Activated naive CD4-positive, alpha-beta T cell (primary cell): ENCODE data around the gene PGK2.
"Not testable (repeated sequence)": the region's sequence is repeated elsewhere in the genome, so short reads cannot be mapped to it uniquely, and the experiment has no call there.

ENCODE experiments used
- DNase-seq, 4 experiments: peaks; one replicate each; lab custom pipeline; 2025; lab: John Stamatoyannopoulos, UW

The PGK2 gene

DNA sequence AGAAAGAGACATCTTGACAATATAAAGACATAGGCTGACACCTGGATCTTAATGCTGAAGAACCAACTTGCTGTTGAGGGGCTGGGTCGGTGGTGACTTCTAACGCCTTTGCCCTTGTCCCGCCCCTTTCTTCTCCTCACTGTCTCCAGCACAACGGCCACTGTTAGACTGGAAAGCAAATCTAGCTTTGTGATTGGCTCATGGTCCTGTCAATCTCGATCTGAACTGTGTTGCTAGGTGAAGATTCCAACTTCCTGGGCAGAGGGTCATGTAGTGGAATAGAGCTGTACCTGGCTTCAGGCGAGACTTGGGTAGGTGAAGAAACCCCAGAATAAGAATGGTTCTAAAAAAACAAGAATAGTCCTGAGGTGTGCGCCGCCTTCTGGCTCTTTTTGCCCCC lies at the start of gene PGK2:
TSS of gene PGK2 (minus strand) at position 110 of the 400 bp plus-strand sequence. CDS start at position 12, 98 bp downstream.
- no peak for DNase-seq

DNA sequence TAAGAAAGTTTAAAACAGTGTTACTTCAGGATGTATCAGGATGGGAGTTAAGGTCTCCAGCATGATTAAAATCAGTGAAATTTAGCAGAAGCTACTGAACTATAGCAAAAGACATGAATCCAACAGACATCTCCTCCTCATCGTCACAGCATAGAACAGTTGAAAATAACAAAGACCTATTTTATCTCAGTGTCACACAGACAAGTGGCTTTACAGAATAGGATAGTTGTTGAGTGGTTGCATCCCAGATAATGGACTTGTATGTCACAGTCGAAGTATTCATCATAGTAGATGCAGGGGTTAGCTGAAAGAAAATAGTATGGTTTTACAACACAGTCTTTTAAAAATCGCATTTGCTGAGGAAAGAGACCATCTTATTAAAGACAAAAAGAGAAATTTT lies 48.1 kb upstream of the PGK2 start:
- DNase-seq, result no peak

GRCh38 chr6:49833386-49833785 lies 46.3 kb upstream of the PGK2 start:
- DNase-seq, result no peak

- no peak for DNase-seq
These were observed 39.8 kb upstream of the PGK2 start for GRCh38 chr6:49826743-49827406.

DNA sequence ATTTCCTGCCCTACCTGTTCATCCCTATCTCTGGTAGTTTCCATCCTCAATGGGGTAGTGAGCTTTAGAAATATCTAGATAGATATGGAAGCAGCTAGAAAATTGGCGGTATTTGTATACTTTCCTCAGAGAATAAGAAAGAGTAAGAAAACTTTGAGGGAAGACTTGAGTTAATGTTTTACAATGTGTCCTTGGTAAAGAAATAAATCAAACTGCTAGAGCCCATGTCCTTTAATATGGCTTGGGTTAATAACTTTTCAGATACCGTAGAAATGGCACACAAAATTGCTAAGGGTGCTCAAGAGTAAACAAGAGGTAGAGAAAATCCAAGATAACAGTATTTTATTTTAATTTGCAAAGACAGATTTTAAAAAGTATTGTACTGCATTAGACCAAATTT lies 28.1 kb upstream of the PGK2 start:
- DNase-seq, result no peak

DNA sequence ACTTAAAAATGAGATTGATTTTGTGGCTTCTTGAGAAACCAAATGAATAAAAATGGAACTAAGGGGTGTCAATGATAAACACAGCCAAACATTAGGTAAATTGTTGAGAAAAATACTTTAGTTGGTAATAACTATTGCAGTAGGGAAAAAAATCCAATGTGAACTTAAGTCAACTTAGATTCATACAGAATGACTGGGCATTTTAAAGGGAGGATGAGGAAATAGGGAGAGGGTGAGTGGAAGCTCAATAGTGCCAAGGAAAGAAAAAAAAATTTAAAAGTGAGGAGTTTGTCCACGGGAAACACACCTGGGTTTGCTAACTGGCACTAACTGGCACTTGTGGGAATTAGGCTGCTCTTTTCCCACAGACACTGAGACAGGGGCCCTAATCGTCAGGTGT lies 26.2 kb upstream of the PGK2 start:
- DNase-seq, result no peak

- DNase-seq, result no peak
These were observed 19.1 kb upstream of the PGK2 start for GRCh38 chr6:49806145-49806544.

DNA sequence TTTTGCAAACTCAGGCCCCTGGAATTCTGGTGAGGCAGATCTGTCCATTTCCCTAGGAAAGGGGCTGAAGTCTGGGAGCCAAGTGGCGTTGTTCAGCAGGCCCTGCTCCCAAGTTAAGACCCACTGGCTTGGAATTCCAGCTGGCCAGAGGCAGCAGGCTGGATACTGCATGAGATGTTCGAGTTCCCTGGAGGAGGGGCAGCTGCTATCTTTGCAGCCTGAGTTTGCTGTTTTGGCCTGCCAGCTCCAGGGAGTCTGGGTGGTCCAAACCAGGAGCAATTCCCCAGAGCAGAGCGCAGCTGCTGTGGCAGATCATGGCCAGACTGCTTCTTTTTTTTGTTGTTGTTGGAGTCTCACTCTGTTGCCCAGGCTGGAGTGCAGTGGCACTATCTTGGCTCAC lies 18.2 kb upstream of the PGK2 start:
- no peak for DNase-seq

DNA sequence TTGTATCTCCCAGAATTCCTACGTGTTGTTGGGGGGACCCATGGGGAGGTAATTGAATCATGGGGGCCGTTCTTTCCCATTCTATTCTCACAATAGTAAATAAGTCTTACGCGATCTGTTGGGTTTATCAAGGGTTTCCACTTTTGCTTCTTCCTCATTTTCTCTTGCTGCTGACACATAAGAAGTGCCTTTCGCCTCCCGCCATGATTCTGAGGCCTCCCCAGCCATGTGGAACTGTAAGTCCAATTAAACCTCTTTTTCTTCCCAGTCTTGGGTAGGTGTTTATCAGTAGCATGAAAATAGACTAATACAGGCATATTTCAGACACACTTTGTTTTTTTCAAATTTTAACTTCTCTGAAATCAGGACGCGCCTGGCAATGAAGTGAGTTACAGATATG lies 14.4 kb upstream of the PGK2 start:
- DNase-seq, result no peak

GRCh38 chr6:49799090-49799489 lies 12.0 kb upstream of the PGK2 start:
- DNase-seq, result no peak

- DNase-seq, result not testable (repeated sequence)
These were observed 9.9 kb upstream of the PGK2 start for GRCh38 chr6:49796842-49797455.

DNA sequence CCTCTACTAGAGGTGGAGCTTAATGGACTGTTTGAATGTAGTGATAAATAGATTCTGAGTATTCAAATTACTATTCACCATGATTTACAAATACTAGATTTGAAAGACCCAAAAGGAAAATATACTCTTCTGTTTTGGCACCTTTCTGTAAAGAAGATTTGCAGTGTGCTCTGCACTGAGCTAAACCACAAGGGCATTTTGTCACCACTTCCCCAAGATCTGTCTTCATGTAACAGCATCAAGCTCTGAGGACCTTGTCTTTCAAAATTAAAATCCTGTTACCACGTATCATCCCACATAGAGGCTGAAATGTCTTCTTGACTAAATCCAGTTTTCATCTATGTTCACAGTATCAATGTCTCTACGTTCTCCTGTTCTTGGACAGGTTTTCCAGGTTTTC lies 3.3 kb upstream of the PGK2 start:
- DNase-seq, result no peak

- DNase-seq, result no peak
These were observed 2.8 kb downstream of the PGK2 start for GRCh38 chr6:49784272-49784671.

GRCh38 chr6:49782725-49783124 lies 4.4 kb downstream of the PGK2 start:
- no peak for DNase-seq

- DNase-seq, result no peak
These were observed 4.8 kb downstream of the PGK2 start for GRCh38 chr6:49782293-49782692.

- DNase-seq, result no peak
These were observed 10.6 kb downstream of the PGK2 start for GRCh38 chr6:49776444-49776843.

GRCh38 chr6:49775043-49775442 lies 12.0 kb downstream of the PGK2 start:
- no peak for DNase-seq

GRCh38 chr6:49772285-49772684 lies 14.8 kb downstream of the PGK2 start:
- no peak for DNase-seq

DNA sequence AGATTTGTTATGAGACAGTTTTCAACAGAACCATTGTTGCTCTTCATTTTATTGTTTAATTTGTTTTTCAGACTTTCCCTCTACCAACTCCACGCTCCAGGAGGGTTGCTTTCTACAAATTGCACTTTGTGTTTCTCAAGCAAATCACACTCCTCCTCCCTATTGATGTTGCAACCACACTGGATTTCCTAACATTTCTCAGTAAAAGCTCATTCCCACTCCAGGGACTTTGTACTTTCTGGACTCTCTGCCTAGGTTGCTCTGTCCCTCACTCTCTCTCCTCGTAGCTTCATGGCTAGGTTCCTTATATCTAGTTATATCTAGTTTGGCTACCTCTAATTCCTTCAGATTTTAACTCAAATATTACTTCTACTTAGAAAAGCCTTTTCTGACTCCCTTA lies 20.3 kb downstream of the PGK2 start:
- no peak for DNase-seq

GRCh38 chr6:49764571-49765236 lies 22.4 kb downstream of the PGK2 start:
- no peak for DNase-seq

GRCh38 chr6:49744259-49744658 lies 42.8 kb downstream of the PGK2 start, which contains the start of gene CRISP3:
TSS of gene CRISP3 (minus strand) at chr6:49744388. CDS start at chr6:49744367, 21 bp downstream.
- DNase-seq, result no peak

GRCh38 chr6:49743429-49743828 lies 43.7 kb downstream of the PGK2 start:
- DNase-seq, result no peak

DNA sequence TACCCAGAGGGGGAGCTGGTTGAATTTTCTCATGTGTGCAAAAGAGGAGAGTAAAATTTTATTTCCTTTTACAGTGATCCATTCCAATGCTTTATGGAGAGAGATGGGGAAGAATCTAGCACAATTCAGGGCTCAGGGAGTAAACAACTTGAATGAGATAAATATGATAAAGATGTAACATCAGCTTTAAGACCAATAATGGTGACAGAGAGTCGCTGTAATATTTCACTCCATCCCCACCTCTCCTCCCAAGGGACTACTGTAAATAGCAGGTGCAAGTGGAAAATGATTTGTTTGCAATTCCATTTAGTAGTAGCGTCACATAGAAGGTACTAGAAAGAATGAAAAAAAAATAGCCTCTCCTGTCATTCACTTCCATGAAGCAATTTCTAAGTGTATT lies 47.7 kb downstream of the PGK2 start:
- DNase-seq, result no peak
